Caco-2 (cell line): ENCODE measurements around the gene GPRIN3. TPM values are rescaled to one million over a fixed set of nuclear protein-coding genes. Genes with fewer than 3 reads are reported as not detected.

Experiments
- BruUV-seq: library from RNA; stranded (reverse); fragments of 400-500 nt; replicated peaks from 2 replicates; lab custom pipeline; 2021; lab: Mats Ljungman, UMichigan
- CTCF ChIA-PET: fragments of 300-600 bp; sonication (Branson Sonifier 250); formaldehyde crosslinking; loops from one replicate; lab custom pipeline; 2022; ENCODE audit warnings: antibody characterized with exemption; lab: Charles Lee
- POLR2A ChIA-PET: fragments of 300-600 bp; sonication (Branson Sonifier 250); formaldehyde crosslinking; loops from one replicate; lab custom pipeline; 2022; ENCODE audit warnings: antibody characterized with exemption; lab: Charles Lee
- DNase-seq, 2 experiments: peaks; one replicate each; pipeline versions ENCODE4 v3.0.0 to v3.0.0-alpha.2; 2020 to 2022
- H3K27me3 ChIP-seq: replicated peaks from 2 replicates; pipeline ENCODE4 v1.6.0; 2011; ENCODE audit warnings: low read length; ENCODE audit not compliant: control insufficient read depth, insufficient read depth
- H3K36me3 ChIP-seq: 2 replicates; pipeline ENCODE4 v1.5.1; 2011; ENCODE audit warnings: low read length; ENCODE audit not compliant: control insufficient read depth, insufficient read depth
- H3K4me1 ChIP-seq: fragments of 250-450 bp; sonication (Bioruptor Pico); 2 replicates; pipeline ENCODE4 v1.5.1; 2020; ENCODE audit warnings: mild to moderate bottlenecking
- H3K4me3 ChIP-seq: 2 replicates; pipeline ENCODE4 v1.5.1; 2011; ENCODE audit warnings: low read depth, mild to moderate bottlenecking, control low read depth, low read length
- H3K9me3 ChIP-seq: fragments of 250-450 bp; sonication (Bioruptor Pico); 2 replicates; pipeline ENCODE4 v1.5.1; 2020; ENCODE audit warnings: mild to moderate bottlenecking, moderate library complexity
- H3K27ac Mint-ChIP-seq: one replicate; pipeline ENCODE4 v1.8.0; 2022; ENCODE audit warnings: mixed read lengths; ENCODE audit not compliant: unreplicated experiment
- H3K27me3 Mint-ChIP-seq: one replicate; pipeline ENCODE4 v1.8.0; 2022; ENCODE audit warnings: mixed read lengths; ENCODE audit not compliant: insufficient read depth, unreplicated experiment
- H3K36me3 Mint-ChIP-seq: one replicate; pipeline ENCODE4 v1.8.0; 2022; ENCODE audit warnings: mild to moderate bottlenecking, mixed read lengths; ENCODE audit not compliant: insufficient read depth, unreplicated experiment
- H3K4me1 Mint-ChIP-seq: one replicate; pipeline ENCODE4 v1.8.0; 2022; ENCODE audit warnings: low read depth, mixed read lengths; ENCODE audit not compliant: unreplicated experiment
- H3K4me3 Mint-ChIP-seq: one replicate; pipeline ENCODE4 v1.8.0; 2022; ENCODE audit warnings: mild to moderate bottlenecking, moderate library complexity, mixed read lengths; ENCODE audit not compliant: unreplicated experiment
- H3K9me3 Mint-ChIP-seq: one replicate; pipeline ENCODE4 v1.8.0; 2022; ENCODE audit warnings: mixed read lengths; ENCODE audit not compliant: unreplicated experiment
- CTCF ChIP-seq, 2 experiments: fragments of 200-600 bp in 1 of 2; IDR thresholded peaks; 1 replicate in 1 of 2; 2 replicates in 1 of 2; pipeline versions ENCODE4 v1.5.1 to v1.8.0; 2011 to 2022; ENCODE audit warnings: antibody characterized with exemption in 1 of 2, control low read depth in 1 of 2, inconsistent platforms in 1 of 2, low read depth in 1 of 2, low read length in 1 of 2, mild to moderate bottlenecking in 1 of 2, moderate library complexity in 1 of 2; ENCODE audit not compliant: insufficient read depth in 1 of 2, severe bottlenecking in 1 of 2, unreplicated experiment in 1 of 2
- intact Hi-C: fragments of 100-400 bp; cut with micrococcal nuclease; formaldehyde crosslinking; loops from one replicate; pipeline ENCODE4 v1.10.0; 2022; ENCODE audit not compliant: unreplicated experiment
- total RNA-seq: library from RNA; stranded (reverse); gene quantifications from 2 replicates; pipeline ENCODE4 v1.2.3, GENCODE V29; 2022

The GPRIN3 gene
- total RNA-seq, 1 experiment from 2014 or later: 0.02 TPM

DNA sequence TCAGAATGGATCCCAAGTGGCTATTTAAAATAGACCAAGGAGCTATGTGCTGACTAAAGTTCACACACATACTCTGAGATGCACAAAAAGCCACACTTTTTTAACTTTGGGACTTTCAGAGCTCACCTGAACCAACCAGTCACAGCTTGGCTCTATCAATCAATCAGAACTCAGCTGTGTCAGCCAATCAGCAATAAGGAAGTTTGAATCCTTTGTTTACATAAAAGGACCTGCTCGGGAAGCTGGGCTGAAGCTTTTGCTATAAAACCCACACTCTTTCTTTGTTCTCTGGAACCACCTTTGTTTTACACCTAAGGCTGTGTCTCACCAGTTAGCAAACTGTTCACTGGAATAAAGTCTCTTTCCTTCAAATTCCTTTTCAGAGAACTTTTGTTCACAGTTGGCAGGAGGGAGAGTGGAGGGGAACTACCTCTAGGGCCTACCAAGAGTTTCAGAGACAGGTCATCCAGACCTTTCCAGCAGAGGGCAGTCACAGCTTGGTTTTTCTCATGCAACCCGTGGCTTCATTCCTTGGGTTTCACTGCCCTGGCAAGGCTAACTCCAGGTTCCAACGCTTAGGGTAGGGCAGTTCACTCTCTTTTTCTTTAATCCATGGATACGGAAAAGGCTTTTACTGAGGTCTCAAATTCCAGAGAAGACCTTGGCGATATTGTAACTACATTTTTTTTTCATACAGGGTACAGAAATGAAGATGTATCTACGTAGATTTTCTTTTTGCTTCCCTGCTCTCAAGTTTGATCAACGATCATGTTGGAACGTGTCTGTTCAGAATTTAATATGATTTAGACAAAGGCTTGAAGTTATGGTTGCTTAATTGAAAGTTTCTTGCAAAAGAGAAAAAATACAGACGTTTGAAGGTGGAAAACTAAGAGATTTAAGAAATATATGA, 80.7 kb downstream of the GPRIN3 start:
- POLR2A ChIA-PET: no interaction called here

DNA sequence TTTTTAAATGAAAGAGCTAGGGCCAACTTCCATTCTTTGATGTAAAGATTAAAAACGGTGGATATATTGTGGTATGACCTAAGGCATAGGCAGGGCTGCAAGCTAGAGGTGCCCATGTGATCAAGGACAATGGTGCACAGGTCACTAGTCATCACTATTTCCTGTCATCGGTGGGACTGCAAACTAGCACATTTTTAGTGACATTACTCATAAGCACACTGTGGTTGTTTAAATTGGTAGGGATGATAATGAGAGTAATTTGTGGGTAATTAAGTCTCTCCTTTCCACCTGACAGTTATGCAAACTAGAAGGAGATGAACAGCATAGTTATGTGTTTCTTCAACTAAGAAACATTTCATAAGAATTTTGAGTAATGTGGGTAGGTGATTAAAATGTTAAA, 85.4 kb downstream of the GPRIN3 start:
- Mint-ChIP-seq H3K36me3 (peaks cover 5% of the 10 kb centered on the region), H3K4me1 (peaks cover 18% of the 10 kb centered on the region), H3K27ac (peak overlapping the region; percentile 35), H3K9me3 (peaks cover 6% of the 10 kb centered on the region), H3K27me3 (no peaks in the 10 kb centered on the region), H3K4me3 (no peak overlapping the region)
- BruUV-seq: no TSS peak
- no peaks in the 10 kb centered on the region for H3K36me3 ChIP-seq
- POLR2A ChIA-PET: no interaction called here
- intact Hi-C loops: loop anchor here (5.0 kb wide), 1 partner anchor 100 kb away; no protein-coding TSS in a partner anchor
- no peak for TF ChIP-seq CTCF (IDR thresholded peaks at IDR 0.05; ENCODE audit: insufficient read depth in 1 of 2, low read depth in 1 of 2, low read length in 1 of 2, severe bottlenecking in 1 of 2, unreplicated experiment in 1 of 2)
- no peak overlapping the region for H3K4me3 ChIP-seq
- peaks cover 41% of the 10 kb centered on the region for H3K4me1 ChIP-seq
- no peaks in the 10 kb centered on the region for H3K9me3 ChIP-seq
- CTCF ChIA-PET: no interaction called here
- DNase-seq: no peak
- H3K27me3 ChIP-seq: no peaks in the 10 kb centered on the region

More for the DNA sequence above, 80.7 kb downstream of the GPRIN3 start:
- Mint-ChIP-seq H3K27me3 (no peaks in the 10 kb centered on the region), H3K4me3 (no peak overlapping the region), H3K9me3 (no peaks in the 10 kb centered on the region), H3K27ac (no peak overlapping the region), H3K36me3 (peaks cover 5% of the 10 kb centered on the region), H3K4me1 (no peaks in the 10 kb centered on the region)
- no peak overlapping the region for H3K4me3 ChIP-seq
- BruUV-seq: no TSS peak
- DNase-seq: peak; percentile 77 to 78
- no peaks in the 10 kb centered on the region for H3K27me3 ChIP-seq
- peaks cover 7% of the 10 kb centered on the region; the same call in 1 of the 2 replicates for H3K4me1 ChIP-seq
- intact Hi-C loops: loop anchor here (1.0 to 2.0 kb wide), 4 partner anchors 63 to 676 kb away; no protein-coding TSS in a partner anchor
- CTCF ChIA-PET: interaction anchor here (0.6 to 0.9 kb wide), 3 partner anchors 12 to 62 kb away, joined by 3 to 5 read pairs (median 3); no protein-coding TSS in a partner anchor
- TF ChIP-seq CTCF (IDR thresholded peaks at IDR 0.05; ENCODE audit: insufficient read depth in 1 of 2, low read depth in 1 of 2, low read length in 1 of 2, severe bottlenecking in 1 of 2, unreplicated experiment in 1 of 2): peak; percentile 43 to 70
- H3K36me3 ChIP-seq: no peaks in the 10 kb centered on the region
- H3K9me3 ChIP-seq: no peaks in the 10 kb centered on the region

- POLR2A ChIA-PET: no interaction called here
- CTCF ChIA-PET: no interaction called here
- H3K4me3 ChIP-seq: no peak overlapping the region
- intact Hi-C loops: loop anchor here (5.0 kb wide), 1 partner anchor 99 kb away; no protein-coding TSS in a partner anchor
- no peak overlapping the region for H3K4me3 Mint-ChIP-seq
- TF ChIP-seq CTCF (IDR thresholded peaks at IDR 0.05; ENCODE audit: insufficient read depth in 1 of 2, low read depth in 1 of 2, low read length in 1 of 2, severe bottlenecking in 1 of 2, unreplicated experiment in 1 of 2): no peak
- no peaks in the 10 kb centered on the region for H3K27me3 ChIP-seq
- peaks cover 21% of the 10 kb centered on the region for H3K4me1 Mint-ChIP-seq
- no peaks in the 10 kb centered on the region for H3K9me3 ChIP-seq
- H3K27ac Mint-ChIP-seq: peak overlapping the region; percentile 35
- DNase-seq: peak in 1 of 2 experiments; percentile 17
- H3K9me3 Mint-ChIP-seq: peaks cover 9% of the 10 kb centered on the region
- no peaks in the 10 kb centered on the region for H3K27me3 Mint-ChIP-seq
- peaks cover 3% of the 10 kb centered on the region for H3K36me3 Mint-ChIP-seq
- H3K36me3 ChIP-seq: no peaks in the 10 kb centered on the region
- H3K4me1 ChIP-seq: peaks cover 35% of the 10 kb centered on the region
- BruUV-seq: no TSS peak
These were observed 86.3 kb downstream of the GPRIN3 start for GRCh38 chr4:89221167-89221867.
